Fibroblast of lung (primary cell): Measurements from ENCODE around the gene ZACN.

Experiments
- EZH2 ChIP-seq: IDR thresholded peaks from 2 replicates; pipeline ENCODE4 v1.5.1; 2012; ENCODE audit warnings: low read length, control low read depth, mild to moderate bottlenecking; ENCODE audit errors: missing control alignments
- TF ChIP-seq, protein P1 (sequence below), 2 donors: IDR thresholded peaks in 1 of 2; conservative IDR thresholded peaks in 1 of 2; 1 replicate in 1 of 2; 2 replicates in 1 of 2; pipeline ENCODE4 v1.5.1; 2011 to 2012; ENCODE audit warnings: low read length in 2 of 2, control low read depth in 1 of 2, inconsistent platforms in 1 of 2, low read depth in 1 of 2, mild to moderate bottlenecking in 1 of 2

DNA sequence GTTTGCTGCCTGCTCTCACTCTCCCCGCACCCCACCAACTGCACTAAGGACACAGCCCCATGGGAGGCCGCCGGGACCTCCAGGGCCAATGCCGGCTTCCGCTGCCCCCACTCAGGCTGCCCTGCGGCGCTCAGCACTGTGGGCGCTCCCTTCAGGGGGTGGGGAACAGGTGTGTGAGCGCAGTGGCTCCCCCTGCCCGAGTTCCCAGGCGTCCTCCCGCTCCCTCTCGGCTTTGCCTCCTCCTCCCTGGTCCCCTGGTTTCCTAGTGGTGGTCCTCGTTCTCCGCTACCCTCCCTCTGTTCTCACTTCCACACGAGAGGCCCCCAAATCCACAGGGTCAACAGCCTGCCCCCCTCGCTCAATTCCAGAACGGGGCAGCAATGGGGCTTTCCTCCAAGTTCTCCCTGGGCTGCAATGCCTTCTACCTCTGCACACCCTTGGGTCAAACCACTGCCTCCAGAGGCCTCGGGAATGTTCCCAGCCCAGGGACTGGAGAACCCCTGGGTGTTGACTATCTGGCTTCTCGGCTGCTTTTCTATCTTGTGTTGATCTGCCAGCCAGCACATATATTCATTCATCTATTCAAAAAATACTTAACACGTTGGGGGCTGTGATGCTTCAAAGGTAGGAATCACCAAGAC lies 52.2 kb downstream of the ZACN start:
- TF ChIP-seq, protein P1, sequence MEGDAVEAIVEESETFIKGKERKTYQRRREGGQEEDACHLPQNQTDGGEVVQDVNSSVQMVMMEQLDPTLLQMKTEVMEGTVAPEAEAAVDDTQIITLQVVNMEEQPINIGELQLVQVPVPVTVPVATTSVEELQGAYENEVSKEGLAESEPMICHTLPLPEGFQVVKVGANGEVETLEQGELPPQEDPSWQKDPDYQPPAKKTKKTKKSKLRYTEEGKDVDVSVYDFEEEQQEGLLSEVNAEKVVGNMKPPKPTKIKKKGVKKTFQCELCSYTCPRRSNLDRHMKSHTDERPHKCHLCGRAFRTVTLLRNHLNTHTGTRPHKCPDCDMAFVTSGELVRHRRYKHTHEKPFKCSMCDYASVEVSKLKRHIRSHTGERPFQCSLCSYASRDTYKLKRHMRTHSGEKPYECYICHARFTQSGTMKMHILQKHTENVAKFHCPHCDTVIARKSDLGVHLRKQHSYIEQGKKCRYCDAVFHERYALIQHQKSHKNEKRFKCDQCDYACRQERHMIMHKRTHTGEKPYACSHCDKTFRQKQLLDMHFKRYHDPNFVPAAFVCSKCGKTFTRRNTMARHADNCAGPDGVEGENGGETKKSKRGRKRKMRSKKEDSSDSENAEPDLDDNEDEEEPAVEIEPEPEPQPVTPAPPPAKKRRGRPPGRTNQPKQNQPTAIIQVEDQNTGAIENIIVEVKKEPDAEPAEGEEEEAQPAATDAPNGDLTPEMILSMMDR (conservative IDR thresholded peaks at IDR 0.05 in 1 of 2, IDR thresholded peaks at IDR 0.05 in 1 of 2; ENCODE audit: low read depth in 1 of 2, low read length in 2 of 2): no peak
- TF ChIP-seq EZH2: no peak
